Activated CD8-positive, alpha-beta T cell treated with anti-CD3 and anti-CD28 coated beads for 36 hours (primary cell): ENCODE results near the gene CHN1. TPM values are rescaled to one million over a fixed set of nuclear protein-coding genes. Genes with fewer than 3 reads are reported as not detected.

ENCODE experiments used
- ATAC-seq: fragments of 200-7000 bp; cut with Tn5 transposase; one replicate; pipeline ENCODE4 v1.10.0; 2021; ENCODE audit warnings: mild to moderate bottlenecking, moderate library complexity
- CTCF ChIA-PET: fragments of 350-600 bp; sonication (Branson Sonifier 250); formaldehyde crosslinking; loops from one replicate; lab custom pipeline; 2021; ENCODE audit warnings: antibody characterized with exemption; lab: Charles Lee
- POLR2A ChIA-PET: fragments of 350-600 bp; sonication (Branson Sonifier 250); formaldehyde crosslinking; loops from one replicate; lab custom pipeline; 2021; ENCODE audit warnings: antibody characterized with exemption; lab: Charles Lee
- DNase-seq: peaks from one replicate; pipeline ENCODE4 v3.0.0-alpha.2; 2020
- H3K27ac Mint-ChIP-seq: one replicate; pipeline ENCODE4 v1.8.0; 2021; ENCODE audit warnings: mild to moderate bottlenecking, mixed read lengths
- H3K27me3 Mint-ChIP-seq: one replicate; pipeline ENCODE4 v1.8.0; 2021; ENCODE audit warnings: mixed read lengths
- H3K36me3 Mint-ChIP-seq: one replicate; pipeline ENCODE4 v1.8.0; 2021; ENCODE audit warnings: low read depth, mixed read lengths
- H3K4me1 Mint-ChIP-seq: one replicate; pipeline ENCODE4 v1.8.0; 2021; ENCODE audit warnings: low read depth, mixed read lengths
- H3K4me3 Mint-ChIP-seq: one replicate; pipeline ENCODE4 v1.8.0; 2021; ENCODE audit warnings: mild to moderate bottlenecking, moderate library complexity, mixed read lengths
- H3K9me3 Mint-ChIP-seq: one replicate; pipeline ENCODE4 v1.8.0; 2021; ENCODE audit warnings: mixed read lengths
- intact Hi-C: fragments of 100-400 bp; cut with micrococcal nuclease; formaldehyde crosslinking; loops from one replicate; pipeline ENCODE4 v1.10.0; 2022
- total RNA-seq, 2 experiments: library from RNA; stranded (reverse); gene quantifications; one replicate each; pipeline ENCODE4 v1.2.3, GENCODE V29; 2021
- TF ChIP-seq, protein P1 (sequence below): fragments of 200-600 bp; IDR thresholded peaks from one replicate; pipeline ENCODE4 v1.8.0; 2022; ENCODE audit warnings: antibody characterized with exemption, mild to moderate bottlenecking

The CHN1 gene
- total RNA-seq, 2 experiments from 2014 or later = 2.9 to 3.0 TPM

DNA sequence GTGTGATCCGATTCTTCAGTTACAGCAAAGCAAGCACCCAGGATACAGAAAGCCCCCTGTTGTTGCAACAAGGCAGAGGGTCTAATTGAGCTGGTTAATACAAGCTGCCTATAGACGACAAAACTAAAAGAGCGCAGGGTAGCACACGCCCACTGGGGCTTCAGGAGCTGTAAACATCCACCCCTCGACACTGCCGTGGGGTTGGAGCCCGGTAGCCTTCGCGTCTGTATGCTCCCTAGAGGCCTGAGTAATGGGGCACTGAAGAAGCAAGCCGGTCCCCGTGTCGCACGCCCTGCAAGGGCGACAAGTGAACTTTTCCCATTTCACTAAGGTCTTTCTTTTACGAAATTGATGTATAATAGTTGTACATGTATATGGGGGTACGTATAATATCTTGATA, 216.2 kb downstream of the CHN1 start:
- DNase-seq (no peak), ATAC-seq (no peak)
- Mint-ChIP-seq H3K4me1 (peaks cover 18% of the 10 kb centered on the region), H3K36me3 (no peaks in the 10 kb centered on the region), H3K27me3 (peaks cover 2% of the 10 kb centered on the region), H3K4me3 (no peak overlapping the region), H3K9me3 (no peaks in the 10 kb centered on the region), H3K27ac (no peak overlapping the region)
- CTCF ChIA-PET = interaction anchor here (1.0 to 1.7 kb wide), 4 partner anchors 11 to 40 kb away, joined by 3 to 6 read pairs (median 3); no protein-coding TSS in a partner anchor
- TF ChIP-seq, protein P1, sequence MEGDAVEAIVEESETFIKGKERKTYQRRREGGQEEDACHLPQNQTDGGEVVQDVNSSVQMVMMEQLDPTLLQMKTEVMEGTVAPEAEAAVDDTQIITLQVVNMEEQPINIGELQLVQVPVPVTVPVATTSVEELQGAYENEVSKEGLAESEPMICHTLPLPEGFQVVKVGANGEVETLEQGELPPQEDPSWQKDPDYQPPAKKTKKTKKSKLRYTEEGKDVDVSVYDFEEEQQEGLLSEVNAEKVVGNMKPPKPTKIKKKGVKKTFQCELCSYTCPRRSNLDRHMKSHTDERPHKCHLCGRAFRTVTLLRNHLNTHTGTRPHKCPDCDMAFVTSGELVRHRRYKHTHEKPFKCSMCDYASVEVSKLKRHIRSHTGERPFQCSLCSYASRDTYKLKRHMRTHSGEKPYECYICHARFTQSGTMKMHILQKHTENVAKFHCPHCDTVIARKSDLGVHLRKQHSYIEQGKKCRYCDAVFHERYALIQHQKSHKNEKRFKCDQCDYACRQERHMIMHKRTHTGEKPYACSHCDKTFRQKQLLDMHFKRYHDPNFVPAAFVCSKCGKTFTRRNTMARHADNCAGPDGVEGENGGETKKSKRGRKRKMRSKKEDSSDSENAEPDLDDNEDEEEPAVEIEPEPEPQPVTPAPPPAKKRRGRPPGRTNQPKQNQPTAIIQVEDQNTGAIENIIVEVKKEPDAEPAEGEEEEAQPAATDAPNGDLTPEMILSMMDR = no peak
- POLR2A ChIA-PET = no interaction called here
- intact Hi-C loops = no loop called here

- Mint-ChIP-seq H3K4me1 (peaks cover 18% of the 10 kb centered on the region), H3K36me3 (no peaks in the 10 kb centered on the region), H3K27ac (peak overlapping the region; percentile 88), H3K4me3 (no peak overlapping the region), H3K27me3 (peaks cover 2% of the 10 kb centered on the region), H3K9me3 (no peaks in the 10 kb centered on the region)
- ChIA-PET CTCF (interaction anchor here (1.0 to 1.7 kb wide), 4 partner anchors 10 to 40 kb away, joined by 3 to 6 read pairs (median 3); no protein-coding TSS in a partner anchor), POLR2A (no interaction called here)
- intact Hi-C loops = no loop called here
- ATAC-seq (peak; percentile 59), DNase-seq (no peak)
- TF ChIP-seq, protein P1 = no peak
Observed at GRCh38 chr2:174788291-174788929, 216.8 kb downstream of the CHN1 start.

DNA sequence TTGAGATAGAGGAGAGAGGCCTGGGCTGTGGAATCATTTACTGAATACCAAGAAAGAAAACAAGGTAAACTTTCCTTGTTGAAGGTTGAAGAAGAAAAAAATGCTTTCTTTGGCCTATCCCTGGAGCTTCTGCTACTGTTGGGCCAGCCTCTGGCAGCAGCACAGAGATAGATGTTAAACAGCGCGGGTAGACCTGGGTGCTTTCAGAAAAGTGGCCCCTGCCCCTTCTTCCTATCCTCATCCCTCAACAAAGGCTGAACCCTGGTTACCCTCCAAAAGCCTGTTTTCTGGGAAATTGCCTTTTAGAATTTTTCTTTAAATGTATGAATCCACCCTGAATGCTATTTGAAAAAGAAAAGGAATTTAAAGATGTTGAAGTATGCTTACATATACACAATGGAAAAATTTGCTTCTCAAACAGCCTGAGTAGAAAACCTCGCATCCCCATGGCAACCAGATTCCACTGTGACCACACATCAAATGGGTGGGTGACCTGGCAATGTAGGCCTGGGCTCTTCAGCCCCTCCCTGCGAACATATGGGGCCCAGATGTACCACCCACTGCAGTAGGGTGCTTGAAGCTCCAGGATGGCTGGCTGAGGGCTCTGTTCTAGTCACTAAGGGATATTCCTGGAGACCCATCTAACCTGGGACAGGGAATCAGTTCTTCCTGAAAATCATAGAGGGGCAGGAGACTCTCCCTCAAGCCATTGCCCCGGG, 217.5 kb downstream of the CHN1 start:
- peak overlapping the region; percentile 88 for H3K27ac Mint-ChIP-seq
- peaks cover 2% of the 10 kb centered on the region for H3K27me3 Mint-ChIP-seq
- H3K36me3 Mint-ChIP-seq = no peaks in the 10 kb centered on the region
- peak; percentile 86 for ATAC-seq
- ChIA-PET POLR2A (no interaction called here), CTCF (no interaction called here)
- H3K9me3 Mint-ChIP-seq = no peaks in the 10 kb centered on the region
- TF ChIP-seq, protein P1 = no peak
- peaks cover 18% of the 10 kb centered on the region for H3K4me1 Mint-ChIP-seq
- intact Hi-C loops = no loop called here
- DNase-seq = peak; percentile 80
- H3K4me3 Mint-ChIP-seq = no peak overlapping the region

- Mint-ChIP-seq H3K4me3 (no peak overlapping the region), H3K36me3 (no peaks in the 10 kb centered on the region), H3K9me3 (no peaks in the 10 kb centered on the region), H3K27me3 (no peaks in the 10 kb centered on the region), H3K27ac (no peak overlapping the region), H3K4me1 (peaks cover 18% of the 10 kb centered on the region)
- ChIA-PET CTCF (interaction anchor here (1.6 kb wide), 1 partner anchor 37 kb away, joined by 3 read pairs; no protein-coding TSS in a partner anchor), POLR2A (no interaction called here)
- intact Hi-C loops = no loop called here
- TF ChIP-seq, protein P1 = no peak
- DNase-seq (no peak), ATAC-seq (no peak)
Observed at GRCh38 chr2:174786066-174786725, 219.0 kb downstream of the CHN1 start.
